Fibroblast of the aortic adventitia (primary cell): ENCODE data around the gene AKAP1. TPM values are rescaled to one million over a fixed set of nuclear protein-coding genes. Genes with fewer than 3 reads are reported as not detected.

Experiments used
- DNase-seq: peaks from one replicate; pipeline ENCODE4 v3.0.0-alpha.2; 2010; ENCODE audit warnings: low read depth
- H3K4me3 ChIP-seq: 2 replicates; pipeline ENCODE4 v1.5.1; 2011; ENCODE audit warnings: low read depth, mild to moderate bottlenecking, control low read depth, low read length, moderate library complexity
- CTCF ChIP-seq: IDR thresholded peaks from 2 replicates; pipeline ENCODE4 v1.5.1; 2011; ENCODE audit warnings: mild to moderate bottlenecking, low read length, control low read depth, inconsistent platforms; ENCODE audit not compliant: insufficient read depth
- total RNA-seq: library from RNA; depleted of rRNA; stranded (reverse); fragments of >200 nt; gene quantifications from 2 replicates; pipeline ENCODE4 v1.2.3, GENCODE V29; 2012; ENCODE audit warnings: low replicate concordance

AKAP1 gene
- total RNA-seq, 1 donor, result 12.9 TPM

GRCh38 chr17:57084361-57084801 lies 665 bp upstream of the AKAP1 start:
- no peak for DNase-seq
- H3K4me3 ChIP-seq, result peak overlapping the region; percentile 97
- TF ChIP-seq CTCF, result no peak

- DNase-seq, result peak; percentile 16
- H3K4me3 ChIP-seq, result peak overlapping the region; percentile 78
- TF ChIP-seq CTCF, result peak; percentile 24
Observed at GRCh38 chr17:57085448-57086068, 512 bp downstream of the AKAP1 start.

- DNase-seq, result peak; percentile 14
- TF ChIP-seq CTCF, result no peak
- peak overlapping the region; percentile 78 for H3K4me3 ChIP-seq
Observed at GRCh38 chr17:57086069-57086930, 1.3 kb downstream of the AKAP1 start.

DNA sequence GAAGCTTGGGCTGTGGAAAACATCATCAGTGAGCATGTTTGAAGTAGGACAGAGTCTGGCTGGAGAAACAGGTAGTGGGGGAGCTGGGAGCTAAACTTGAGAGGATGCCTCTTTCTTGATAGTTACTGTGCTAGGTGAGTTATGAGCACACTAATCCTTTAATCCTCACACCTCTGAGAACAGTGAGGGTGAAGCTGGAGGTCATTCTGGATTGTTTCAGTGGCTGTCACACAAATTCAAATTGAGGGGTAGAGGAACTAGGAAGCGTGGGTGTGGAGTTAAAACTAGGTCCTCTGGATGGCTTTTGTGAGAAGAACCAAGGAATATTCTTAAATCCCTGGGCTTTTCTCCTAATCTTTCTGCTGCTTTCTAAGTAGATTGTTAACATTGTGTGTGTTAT lies 3.3 kb downstream of the AKAP1 start:
- DNase-seq, result no peak
- TF ChIP-seq CTCF, result no peak
- H3K4me3 ChIP-seq, result no peak overlapping the region

- no peak for TF ChIP-seq CTCF
- no peak for DNase-seq
Observed at GRCh38 chr17:57089391-57089790, 4.3 kb downstream of the AKAP1 start.

DNA sequence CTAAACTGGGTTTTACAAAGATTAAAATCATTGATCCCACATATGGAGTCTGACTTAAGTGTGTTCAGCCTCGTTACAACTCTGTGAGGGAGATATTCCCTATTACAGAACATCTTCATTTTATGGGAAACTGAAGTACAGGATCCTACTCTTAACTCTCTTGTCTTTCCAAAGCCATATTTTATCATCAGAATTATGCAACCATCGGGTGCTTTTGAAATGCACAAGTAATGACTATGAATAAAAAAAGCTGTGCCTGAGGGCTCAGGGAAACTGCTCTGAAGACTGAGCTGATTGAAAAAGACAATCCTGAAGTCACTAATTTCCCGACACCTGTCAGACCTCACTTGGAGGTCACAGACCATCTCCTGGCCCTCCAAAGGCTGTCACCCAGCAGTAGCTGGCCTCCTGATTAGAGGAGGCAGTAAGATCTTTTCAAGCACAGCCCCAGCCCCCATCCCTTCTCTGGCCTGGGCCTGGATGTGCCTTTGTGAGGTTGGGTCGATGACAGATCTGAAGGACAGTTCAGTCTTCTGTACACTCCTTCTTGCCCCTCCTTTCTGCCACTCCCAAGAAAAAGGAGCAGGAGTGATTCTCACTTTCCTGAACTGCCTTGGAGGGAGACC lies 5.6 kb downstream of the AKAP1 start:
- no peak overlapping the region for H3K4me3 ChIP-seq
- TF ChIP-seq CTCF, result no peak
- peak; percentile 38 for DNase-seq

More at GRCh38 chr17:57089391-57089790, 4.3 kb downstream of the AKAP1 start:
- H3K4me3 ChIP-seq, result no peak overlapping the region
